HPDE6-E6E7 (cell line): ENCODE data around the gene UBN1.
A peak's percentile ranks its signal among the peaks of the same experiment; 100 is the strongest.
"Not testable (repeated sequence)": the region's sequence is repeated elsewhere in the genome, so short reads cannot be mapped to it uniquely, and the experiment has no call there.

Experiments
- DNase-seq: peaks from one replicate; pipeline ENCODE4 v3.0.0; 2011; ENCODE audit warnings: missing footprints; ENCODE audit errors: extremely low spot score

Gene UBN1

GRCh38 chr16:4904942-4905615, 57.8 kb downstream of the UBN1 start:
- DNase-seq, result no peak

- no peak for DNase-seq
Observed at GRCh38 chr16:4908854-4909401, 61.6 kb downstream of the UBN1 start.

GRCh38 chr16:4909825-4910224, 62.5 kb downstream of the UBN1 start:
- no peak for DNase-seq

DNA sequence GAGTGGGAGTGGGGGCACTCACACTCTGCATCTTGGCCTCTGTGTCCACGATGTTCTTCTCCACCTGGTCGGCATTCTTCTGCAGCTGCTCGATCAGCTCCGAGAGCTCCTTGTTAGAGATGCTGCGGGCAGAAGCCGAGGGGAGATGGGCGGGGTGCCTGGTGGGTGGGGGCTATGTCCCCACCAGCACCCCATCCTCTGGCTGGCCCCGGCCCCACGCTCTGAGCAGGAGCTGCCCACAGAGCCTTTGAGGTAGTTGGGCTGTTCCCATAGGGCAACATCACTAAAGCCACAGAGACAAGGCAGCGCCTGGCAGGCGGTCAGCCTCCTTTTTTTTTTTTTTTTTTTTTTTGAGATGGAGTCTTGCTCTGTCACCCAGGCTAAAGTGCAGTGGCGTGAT, 63.5 kb downstream of the UBN1 start:
- no peak for DNase-seq

- no peak for DNase-seq
Observed at GRCh38 chr16:4911970-4912386, 64.7 kb downstream of the UBN1 start.

DNA sequence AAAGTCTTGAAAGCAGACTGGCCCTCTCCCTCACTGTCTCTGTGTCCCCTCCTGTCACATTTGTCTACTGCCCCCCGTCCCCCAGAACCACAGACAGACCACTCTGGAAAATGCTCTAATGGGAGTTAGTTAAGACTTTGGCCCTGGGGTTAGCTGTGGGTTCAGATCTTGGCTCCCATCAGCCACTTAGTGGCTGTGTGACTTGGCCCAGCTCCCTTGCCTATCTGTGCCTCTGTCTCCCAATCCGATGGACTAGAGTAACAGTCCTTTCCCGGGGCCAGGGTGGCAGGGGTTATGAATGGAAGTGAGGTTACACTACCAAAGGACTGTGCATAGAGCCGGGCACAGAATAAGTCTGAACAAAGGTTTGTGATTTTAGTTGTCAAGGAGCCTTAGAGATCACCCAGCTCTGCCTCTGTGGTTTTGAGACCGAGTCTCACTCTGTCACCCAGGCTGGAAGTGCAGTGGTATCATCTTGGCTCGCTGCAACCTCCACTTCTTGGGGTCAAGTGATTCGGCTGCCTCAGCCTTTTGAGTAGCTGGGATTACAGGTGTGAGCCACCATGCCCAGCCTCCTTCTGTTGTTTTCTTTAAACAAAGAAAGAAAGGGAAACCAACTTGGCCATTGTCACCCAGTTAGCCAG, 66.0 kb downstream of the UBN1 start:
- no peak for DNase-seq

GRCh38 chr16:4913774-4914525, 66.7 kb downstream of the UBN1 start:
- DNase-seq, result no peak

- no peak for DNase-seq
Observed at GRCh38 chr16:4914528-4915225, 67.4 kb downstream of the UBN1 start.

DNA sequence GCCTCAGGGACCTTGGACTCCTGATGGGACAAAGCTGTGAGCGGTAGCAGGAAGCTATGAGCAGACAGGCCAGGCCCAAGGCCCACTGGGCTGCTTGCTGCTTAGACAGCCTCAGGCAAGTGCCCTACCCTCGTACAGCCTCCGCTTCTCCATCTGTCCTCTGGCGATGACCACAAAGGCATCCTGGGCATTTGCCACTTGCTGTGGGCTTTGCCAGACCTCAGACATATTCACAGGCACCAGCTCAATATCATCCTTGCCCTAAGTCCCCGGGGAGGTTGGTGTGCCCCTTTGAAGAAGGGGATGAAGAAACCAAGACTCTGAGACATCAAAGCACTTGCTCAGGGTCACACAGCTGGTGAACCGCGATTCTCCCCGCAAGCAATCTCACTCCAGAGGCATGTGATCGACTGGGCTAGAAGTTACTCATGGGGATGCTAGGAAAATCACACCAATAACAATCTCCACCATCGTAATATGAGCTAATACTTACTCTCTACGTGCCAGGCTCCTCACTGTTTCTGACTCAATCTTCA, 68.0 kb downstream of the UBN1 start:
- DNase-seq, result no peak

DNA sequence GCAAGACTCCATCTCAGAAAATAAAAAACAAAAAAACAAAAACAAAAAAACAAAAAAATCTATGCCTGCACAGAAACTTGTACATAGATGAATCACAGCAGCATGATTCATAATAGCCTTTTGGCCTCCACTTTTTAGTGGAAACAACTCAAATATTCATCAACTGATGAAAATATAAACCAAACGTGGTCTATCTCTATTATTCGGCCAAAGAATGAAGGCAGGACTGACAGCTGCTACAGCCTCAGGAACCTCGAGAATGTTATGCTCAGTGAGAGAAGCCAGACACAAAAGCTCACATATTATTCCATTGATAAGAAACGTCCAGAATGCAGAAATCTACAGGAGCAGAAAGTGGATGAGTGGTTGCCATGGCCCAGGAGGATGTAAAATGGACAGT, 69.8 kb downstream of the UBN1 start:
- DNase-seq, result no peak

- DNase-seq, result no peak
Observed at GRCh38 chr16:4918781-4919251, 71.5 kb downstream of the UBN1 start.

DNA sequence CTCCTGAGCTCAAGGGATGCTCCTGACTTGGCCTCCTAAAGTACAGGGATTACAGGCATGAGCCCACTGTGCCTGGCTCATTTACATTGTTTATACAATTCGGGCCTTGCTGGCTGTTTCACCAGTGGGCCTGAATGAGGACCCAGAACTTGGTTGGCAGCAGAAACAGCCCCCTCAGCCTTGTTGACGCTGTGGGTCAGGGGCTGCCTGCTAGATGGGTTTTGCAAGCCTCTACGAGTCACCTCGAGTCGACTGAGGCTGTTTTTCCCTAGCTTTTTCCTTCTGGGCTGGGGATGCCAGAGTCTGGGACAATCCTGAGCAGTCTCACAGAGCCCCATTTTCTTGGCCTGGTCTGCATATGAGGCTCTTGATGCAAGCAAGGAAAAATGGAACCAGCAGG, 73.5 kb downstream of the UBN1 start:
- DNase-seq, result no peak

GRCh38 chr16:4922721-4923342, 75.6 kb downstream of the UBN1 start:
- no peak for DNase-seq

- no peak for DNase-seq
Observed at GRCh38 chr16:4923853-4924252, 76.6 kb downstream of the UBN1 start.

GRCh38 chr16:4924593-4925292, 77.5 kb downstream of the UBN1 start:
- DNase-seq, result peak; percentile 58

DNA sequence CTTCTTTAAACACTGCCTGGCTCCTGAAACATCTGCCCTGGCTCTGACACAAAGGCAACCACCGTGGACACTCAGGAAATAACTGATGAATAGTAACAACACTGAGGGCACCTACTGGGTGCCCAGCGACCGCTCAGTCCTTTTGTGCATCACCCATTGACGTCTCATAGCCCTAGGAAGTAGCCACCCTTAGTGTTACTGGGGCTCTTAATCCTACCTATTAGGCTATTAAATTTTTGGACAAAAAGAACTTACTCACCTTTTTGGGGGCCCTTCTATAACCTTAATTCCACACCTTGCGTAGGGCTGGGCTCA, 78.0 kb downstream of the UBN1 start:
- DNase-seq, result no peak

GRCh38 chr16:4925791-4926190, 78.5 kb downstream of the UBN1 start:
- DNase-seq, result no peak

DNA sequence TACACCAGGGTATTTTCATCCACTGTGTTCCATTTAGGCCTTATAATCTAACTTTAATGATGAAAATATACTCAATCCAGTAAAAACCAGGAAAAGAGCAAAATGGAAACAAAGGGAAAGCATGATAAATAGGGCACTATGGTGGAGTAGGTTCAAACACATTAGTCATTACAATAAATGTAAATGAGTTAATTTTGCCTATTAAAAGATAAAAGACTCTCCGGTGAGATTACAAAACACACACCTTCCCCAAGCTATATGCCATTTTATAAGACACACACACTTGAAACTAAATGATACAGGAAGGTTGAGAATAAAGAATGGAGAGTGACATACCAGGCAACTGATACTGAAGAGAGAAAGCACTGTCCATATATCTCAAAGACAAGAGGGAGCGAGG, 79.6 kb downstream of the UBN1 start:
- DNase-seq, result no peak

- no peak for DNase-seq
Observed at GRCh38 chr16:4927661-4928060, 80.4 kb downstream of the UBN1 start.

- DNase-seq, result no peak
Observed at GRCh38 chr16:4928227-4928626, 80.9 kb downstream of the UBN1 start.

DNA sequence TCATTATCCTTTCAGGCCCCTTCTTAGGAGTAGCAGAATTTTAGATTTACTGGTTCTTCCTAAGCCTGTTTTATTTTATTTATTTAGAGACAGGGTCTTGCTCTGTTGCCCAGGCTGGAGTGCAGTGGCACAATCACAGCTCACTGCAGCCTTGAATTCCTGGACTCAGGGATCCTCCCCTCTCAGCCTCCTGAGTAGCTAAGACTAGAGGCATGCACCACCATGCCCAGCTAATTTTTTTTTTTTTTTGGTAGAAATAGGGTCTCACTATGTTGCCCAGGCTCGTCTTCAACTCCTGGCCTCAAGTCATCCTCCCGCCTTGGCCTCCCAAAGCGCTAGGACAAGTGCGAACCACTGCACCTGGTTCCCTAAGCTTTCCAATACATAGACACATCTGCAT, 82.3 kb downstream of the UBN1 start:
- not testable (repeated sequence) for DNase-seq
